HCT116 (cell line): ENCODE measurements around the gene PDE1C.

Experiments
- CTCF ChIP-seq, 3 experiments: fragments of 200-600 bp in 1 of 3; sonication (generic) in 1 of 3; IDR thresholded peaks in 2 of 3; conservative IDR thresholded peaks in 1 of 3; 2 replicates each; pipeline ENCODE4 v1.5.1; 2012 to 2017; ENCODE audit warnings: low read depth in 2 of 3, low read length in 2 of 3, antibody characterized with exemption in 1 of 3, borderline replicate concordance in 1 of 3, control low read depth in 1 of 3, mild to moderate bottlenecking in 1 of 3, mixed read lengths in 1 of 3, mixed run types in 1 of 3, moderate library complexity in 1 of 3; ENCODE audit not compliant: insufficient read depth in 1 of 3
- JUND ChIP-seq: IDR thresholded peaks from 2 replicates; pipeline ENCODE4 v1.6.1; 2012
- TCF7L2 ChIP-seq: IDR thresholded peaks from 2 replicates; pipeline ENCODE4 v1.7.0; 2011; ENCODE audit warnings: borderline replicate concordance, inconsistent platforms; ENCODE audit not compliant: insufficient read depth, insufficient read length; ENCODE audit errors: extremely low read depth
- YY1 ChIP-seq: IDR thresholded peaks from 2 replicates; pipeline ENCODE4 v1.6.1; 2011; ENCODE audit warnings: low read length, low read depth, moderate library complexity, mild to moderate bottlenecking; ENCODE audit not compliant: insufficient replicate concordance; ENCODE audit errors: extremely low read depth
- ZFX ChIP-seq: fragments of 450-650 bp; IDR thresholded peaks from 2 replicates; pipeline ENCODE4 v1.6.1; 2017

- TF ChIP-seq JUND (no peak), YY1 (no peak), CTCF (IDR thresholded peaks at IDR 0.05 in 2 of 3, conservative IDR thresholded peaks at IDR 0.05 in 1 of 3; ENCODE audit: borderline replicate concordance in 1 of 3, insufficient read depth in 1 of 3, low read depth in 2 of 3, low read length in 2 of 3) (no peak), TCF7L2 (no peak), ZFX (no peak)
These were observed 179 bp downstream of the PDE1C start for GRCh38 chr7:32070051-32070405.
